Globus pallidus (tissue), 1 donor: ENCODE measurements around the gene NARF.
A peak's percentile ranks its signal among the peaks of the same experiment; 100 is the strongest.
"Not testable (repeated sequence)": the region's sequence is repeated elsewhere in the genome, so short reads cannot be mapped to it uniquely, and the experiment has no call there.

Experiments
- DNase-seq: peaks from one replicate; pipeline ENCODE4 v3.0.0-alpha.2; 2015; ENCODE audit warnings: low spot score

The NARF gene

GRCh38 chr17:82446124-82446523, 12.4 kb upstream of the NARF start:
- no peak for DNase-seq

- no peak for DNase-seq
Observed at GRCh38 chr17:82446649-82447048, 11.9 kb upstream of the NARF start.

GRCh38 chr17:82447876-82448275, 10.7 kb upstream of the NARF start:
- DNase-seq: no peak

- no peak for DNase-seq
Observed at GRCh38 chr17:82449131-82449882, 9.2 kb upstream of the NARF start.

- DNase-seq: no peak
Observed at GRCh38 chr17:82449883-82450356, 8.6 kb upstream of the NARF start.

GRCh38 chr17:82450357-82451106, 8.0 kb upstream of the NARF start, which contains the start of gene CYBC1:
TSS of gene CYBC1 (minus strand) at chr17:82450752. CDS start at chr17:82449254, 1,498 bp downstream.
- DNase-seq: peak; percentile 91

- DNase-seq: no peak
Observed at GRCh38 chr17:82452162-82452561, 6.4 kb upstream of the NARF start.

- not testable (repeated sequence) for DNase-seq
Observed at GRCh38 chr17:82453151-82453550, 5.4 kb upstream of the NARF start.

- not testable (repeated sequence) for DNase-seq
Observed at GRCh38 chr17:82453706-82454105, 4.8 kb upstream of the NARF start.

GRCh38 chr17:82457073-82457928, 1.2 kb upstream of the NARF start:
- DNase-seq: peak; percentile 26

GRCh38 chr17:82457929-82458178, 687 bp upstream of the NARF start:
- DNase-seq: peak; percentile 94

GRCh38 chr17:82458885-82459424, 414 bp downstream of the NARF start:
- DNase-seq: no peak

- not testable (repeated sequence) for DNase-seq
Observed at GRCh38 chr17:82459936-82460335, 1.4 kb downstream of the NARF start.

GRCh38 chr17:82461827-82462524, 3.4 kb downstream of the NARF start:
- no peak for DNase-seq

- no peak for DNase-seq
Observed at GRCh38 chr17:82463391-82463790, 4.8 kb downstream of the NARF start.

- DNase-seq: no peak
Observed at GRCh38 chr17:82463925-82464566, 5.5 kb downstream of the NARF start.

- DNase-seq: no peak
Observed at GRCh38 chr17:82464567-82464929, 6.0 kb downstream of the NARF start.

GRCh38 chr17:82465023-82465603, 6.6 kb downstream of the NARF start:
- no peak for DNase-seq

GRCh38 chr17:82468692-82469091, 10.2 kb downstream of the NARF start:
- no peak for DNase-seq

- DNase-seq: no peak
Observed at GRCh38 chr17:82470065-82470464, 11.5 kb downstream of the NARF start.
